IMR-90 (cell line): ENCODE results near the gene SPDEF.

ENCODE experiments used
- FOS ChIP-seq: fragments of 150-350 bp; IDR thresholded peaks from 2 replicates; pipeline ENCODE4 v1.6.1; 2016; ENCODE audit warnings: low read depth, low read length
- MAFK ChIP-seq: IDR thresholded peaks from 2 replicates; pipeline ENCODE4 v1.6.1; 2012; ENCODE audit warnings: low read depth, low read length, improper control_type of control experiment

DNA sequence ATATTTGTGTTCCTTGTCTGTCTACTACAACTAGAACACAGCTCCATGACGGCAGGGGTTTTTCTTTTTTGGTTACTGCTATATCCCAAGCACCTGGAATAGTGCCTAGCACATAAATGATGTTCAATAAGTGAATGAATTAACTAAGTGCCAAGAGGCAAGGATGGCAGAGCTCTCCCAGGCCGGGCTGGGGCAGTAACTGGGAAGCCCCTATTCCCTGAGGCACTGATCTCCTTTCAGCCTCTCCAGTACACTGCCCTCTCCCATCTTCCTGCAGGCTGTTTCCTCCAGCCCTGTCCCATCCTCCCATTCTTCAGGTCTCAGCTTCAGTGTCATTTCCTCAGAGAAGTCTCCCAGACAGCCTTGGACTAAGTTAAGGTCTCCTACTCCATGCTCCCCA is 29.0 kb upstream of the SPDEF start:
- TF ChIP-seq FOS (no peak), MAFK (no peak)
